GM18870 (cell line): ENCODE measurements around the gene SCNN1A.

Experiments
- ATAC-seq: cut with Tn5 transposase; IDR thresholded peaks from one replicate; pipeline ENCODE4 v1.9.1; 2021; ENCODE audit warnings: moderate library complexity; ENCODE audit not compliant: unreplicated experiment

Gene SCNN1A

DNA sequence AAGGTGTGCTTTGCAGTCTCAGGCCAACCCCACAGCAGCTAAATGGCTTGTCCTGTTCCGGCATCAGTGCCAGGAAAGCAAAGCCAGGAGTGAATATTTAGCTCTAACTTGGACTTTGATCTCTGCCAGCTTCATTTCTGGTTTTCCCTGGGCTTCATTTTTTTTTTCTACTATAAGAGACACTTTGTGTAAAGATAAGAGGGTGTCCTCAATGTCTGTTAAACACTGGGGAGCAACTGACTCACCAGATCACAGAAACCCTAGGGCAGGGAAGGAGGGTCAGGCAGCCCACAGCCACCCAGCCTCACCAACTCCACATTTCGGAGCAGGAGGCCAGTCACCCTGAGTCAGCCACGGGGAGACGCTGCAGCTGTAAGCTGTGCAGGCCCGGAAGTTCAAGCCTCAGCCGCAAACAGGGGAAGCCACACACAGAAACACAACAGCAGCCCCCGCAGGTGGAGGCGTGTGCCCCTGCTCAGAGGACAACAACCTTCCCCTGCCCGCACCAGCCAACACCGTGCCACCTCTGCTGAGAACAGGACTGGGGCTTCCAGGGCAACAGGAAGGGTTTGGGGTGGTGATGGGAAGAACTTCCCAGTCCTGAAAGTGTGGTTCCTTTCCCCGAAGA, 39.8 kb downstream of the SCNN1A start:
- no peak for ATAC-seq

DNA sequence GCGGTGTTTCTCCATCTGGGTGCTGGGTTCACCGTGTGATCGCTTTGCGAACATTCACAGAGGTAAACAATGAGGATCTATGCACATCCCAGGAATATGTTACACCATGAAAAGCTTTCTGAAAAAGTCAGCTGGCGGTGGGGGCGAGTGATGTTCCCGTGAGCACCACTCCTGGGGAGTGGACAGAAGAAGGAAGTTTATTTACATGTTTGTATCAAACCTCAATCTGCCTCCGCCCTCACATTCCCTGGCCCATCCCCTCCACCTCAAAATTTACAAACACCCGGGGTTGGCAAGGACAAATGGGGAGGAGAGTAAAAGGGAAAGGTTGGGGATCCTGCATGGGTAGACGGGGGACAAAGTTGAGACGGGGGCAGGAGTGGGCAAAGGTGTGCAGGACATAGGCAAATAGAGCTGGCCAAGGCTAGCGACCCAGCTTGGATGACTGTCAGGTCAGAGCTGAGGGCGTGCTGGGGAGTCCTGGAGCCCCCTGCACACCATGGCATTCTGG, 40.4 kb downstream of the SCNN1A start:
- ATAC-seq: no peak

- no peak for ATAC-seq
Measured at GRCh38 chr12:6334359-6334758, 41.0 kb downstream of the SCNN1A start.

DNA sequence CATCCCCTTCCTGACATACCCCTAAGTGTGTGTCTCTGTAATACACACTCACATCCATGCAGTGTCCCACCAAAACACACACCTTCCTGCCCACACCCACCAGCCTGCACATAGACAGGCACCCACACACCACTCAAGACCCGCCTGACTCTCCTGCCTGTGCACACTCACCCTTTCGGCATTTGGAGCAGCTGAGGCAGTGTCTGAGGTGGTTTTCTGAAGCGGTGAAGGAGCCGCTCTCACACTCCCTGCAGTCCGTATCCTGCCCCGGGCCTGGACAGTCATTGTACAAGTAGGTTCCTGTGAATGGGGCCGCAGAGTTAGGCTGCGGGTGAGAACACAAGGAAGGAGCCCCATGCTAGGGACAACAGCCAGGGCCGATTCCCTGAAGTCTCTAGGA, 41.8 kb downstream of the SCNN1A start:
- ATAC-seq: no peak

GRCh38 chr12:6333029-6333428, 42.3 kb downstream of the SCNN1A start:
- no peak for ATAC-seq

- no peak for ATAC-seq
Measured at GRCh38 chr12:6332459-6332858, 42.9 kb downstream of the SCNN1A start.

DNA sequence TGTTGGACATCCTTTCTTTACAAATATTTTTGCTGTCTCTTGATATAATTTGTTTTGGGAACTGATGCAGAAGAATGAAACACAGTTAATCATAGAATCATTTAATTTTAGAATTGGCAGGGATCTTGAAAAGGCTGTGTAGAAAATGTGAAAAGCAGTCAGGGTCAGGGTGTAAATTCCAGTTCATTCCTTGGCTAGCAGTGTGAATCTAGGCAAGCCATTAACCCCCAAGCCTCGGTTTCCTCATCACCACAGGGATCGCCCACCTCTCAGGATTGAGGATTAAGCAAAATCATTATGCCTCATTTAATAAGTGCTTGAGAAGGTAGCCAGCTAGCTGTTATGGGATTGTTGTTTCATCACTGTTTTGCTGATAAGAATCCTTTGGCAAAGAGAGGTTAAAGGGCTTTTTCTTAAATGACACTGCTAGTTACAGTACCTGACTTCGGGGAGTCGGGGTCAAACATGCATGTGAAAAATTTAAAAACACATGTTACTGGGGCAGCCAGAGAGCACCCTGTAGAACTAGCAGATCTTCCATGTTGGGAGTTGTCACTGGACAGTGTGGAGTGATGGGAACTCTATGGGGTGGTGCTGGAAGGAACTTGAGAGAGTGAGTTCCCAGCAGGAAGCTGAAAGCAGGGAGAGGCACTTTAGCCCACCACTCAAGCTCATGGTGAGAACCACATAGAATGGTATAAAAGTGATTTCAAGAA, 44.2 kb downstream of the SCNN1A start:
- no peak for ATAC-seq

GRCh38 chr12:6330192-6330591, 45.2 kb downstream of the SCNN1A start:
- ATAC-seq: no peak

DNA sequence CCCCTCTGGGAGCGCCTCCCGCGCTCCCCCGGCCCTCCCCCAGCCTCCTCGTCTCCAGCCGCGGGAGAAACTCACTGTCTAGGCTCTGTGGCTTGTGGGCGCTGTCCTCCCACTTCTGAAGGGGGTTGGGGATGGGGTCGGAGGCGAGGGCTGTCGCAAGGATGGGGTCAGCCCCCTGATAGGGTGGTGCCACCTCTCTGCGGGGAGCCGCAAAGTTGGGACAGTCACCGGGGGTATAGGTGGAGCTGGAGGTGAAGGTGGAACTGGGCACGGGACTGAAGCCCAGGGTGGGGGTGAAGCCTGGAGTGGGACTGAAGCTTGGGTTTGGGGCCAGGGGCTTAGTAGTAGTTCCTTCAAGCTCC, 45.7 kb downstream of the SCNN1A start:
- ATAC-seq: no peak

GRCh38 chr12:6328945-6329702, 46.2 kb downstream of the SCNN1A start:
- no peak for ATAC-seq

DNA sequence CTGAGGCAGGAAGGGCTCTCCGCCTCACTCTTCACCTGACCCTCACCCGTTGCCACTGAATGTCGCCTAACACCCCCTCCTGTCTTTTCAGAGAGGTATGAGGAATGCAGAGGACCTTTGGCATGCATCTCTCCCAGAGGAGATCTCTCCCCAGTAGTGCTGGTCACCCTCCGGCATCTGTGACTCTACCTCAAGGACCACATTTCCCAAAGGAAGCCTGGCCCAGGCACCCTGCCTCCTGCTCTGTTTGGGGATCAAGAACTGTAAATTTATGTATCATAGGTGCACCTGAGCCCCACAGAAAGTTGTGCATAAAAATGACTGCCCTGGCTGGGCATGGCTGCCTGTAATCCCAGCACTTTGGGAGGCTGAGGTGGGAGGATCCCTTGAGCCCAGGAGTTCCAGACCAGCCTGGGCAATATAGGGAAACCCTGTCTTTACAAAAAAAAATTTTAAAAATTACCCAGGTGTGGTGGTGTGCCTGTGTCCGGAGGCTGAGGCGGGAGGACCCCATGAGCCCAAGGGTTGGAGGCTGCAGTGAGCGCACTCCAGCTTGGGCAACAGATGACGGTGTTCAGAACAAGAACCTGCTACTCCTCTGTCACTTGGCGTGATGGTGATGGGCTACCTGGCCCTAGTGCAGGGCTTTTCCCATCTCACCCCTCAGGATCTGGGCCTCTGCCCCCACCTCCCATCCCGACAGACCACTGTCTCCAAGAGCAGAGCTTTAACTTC, 47.2 kb downstream of the SCNN1A start:
- no peak for ATAC-seq

- ATAC-seq: no peak
Measured at GRCh38 chr12:6327229-6328041, 47.9 kb downstream of the SCNN1A start.

- ATAC-seq: no peak
Measured at GRCh38 chr12:6326316-6327228, 48.8 kb downstream of the SCNN1A start.

DNA sequence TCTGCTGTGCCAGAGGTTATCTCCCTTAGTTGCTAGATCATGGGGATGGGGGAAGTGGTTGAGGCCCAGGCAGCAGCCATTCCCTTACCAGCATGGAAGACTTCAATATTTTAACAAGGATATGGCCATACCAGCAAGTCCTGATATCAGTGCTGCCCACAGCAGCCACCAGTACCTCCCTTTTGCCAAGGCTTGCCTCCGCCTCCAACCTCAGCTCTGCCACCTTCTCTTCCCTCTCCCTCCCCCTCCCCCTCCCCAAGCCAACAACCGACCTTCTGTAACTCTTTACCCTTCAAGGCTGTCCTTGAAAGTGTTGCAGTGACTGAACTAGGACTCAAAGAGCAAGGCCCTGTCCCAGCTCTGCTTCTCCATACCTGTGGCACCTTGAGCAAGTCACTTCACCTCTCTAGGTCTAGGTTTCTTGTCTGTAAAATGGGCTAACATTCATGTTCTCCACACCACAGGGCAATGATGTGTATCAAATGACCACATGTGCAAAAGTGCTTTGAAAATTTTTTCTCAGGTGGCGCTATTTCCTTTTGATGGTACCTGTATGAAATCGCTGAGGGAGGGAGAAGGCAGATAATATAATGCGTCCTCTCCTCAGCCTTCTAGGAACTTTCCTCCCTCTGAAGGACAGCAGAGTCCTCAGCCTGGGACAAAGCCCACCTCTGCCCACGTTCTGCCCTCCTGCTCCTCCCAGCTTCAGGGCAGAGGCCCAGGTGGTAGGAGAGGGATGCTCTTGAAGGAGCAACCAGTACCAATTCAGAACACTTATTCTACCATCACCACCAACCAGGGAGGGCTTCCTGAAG, 50.2 kb downstream of the SCNN1A start:
- ATAC-seq: no peak

GRCh38 chr12:6323995-6324711, 51.2 kb downstream of the SCNN1A start:
- ATAC-seq: no peak

DNA sequence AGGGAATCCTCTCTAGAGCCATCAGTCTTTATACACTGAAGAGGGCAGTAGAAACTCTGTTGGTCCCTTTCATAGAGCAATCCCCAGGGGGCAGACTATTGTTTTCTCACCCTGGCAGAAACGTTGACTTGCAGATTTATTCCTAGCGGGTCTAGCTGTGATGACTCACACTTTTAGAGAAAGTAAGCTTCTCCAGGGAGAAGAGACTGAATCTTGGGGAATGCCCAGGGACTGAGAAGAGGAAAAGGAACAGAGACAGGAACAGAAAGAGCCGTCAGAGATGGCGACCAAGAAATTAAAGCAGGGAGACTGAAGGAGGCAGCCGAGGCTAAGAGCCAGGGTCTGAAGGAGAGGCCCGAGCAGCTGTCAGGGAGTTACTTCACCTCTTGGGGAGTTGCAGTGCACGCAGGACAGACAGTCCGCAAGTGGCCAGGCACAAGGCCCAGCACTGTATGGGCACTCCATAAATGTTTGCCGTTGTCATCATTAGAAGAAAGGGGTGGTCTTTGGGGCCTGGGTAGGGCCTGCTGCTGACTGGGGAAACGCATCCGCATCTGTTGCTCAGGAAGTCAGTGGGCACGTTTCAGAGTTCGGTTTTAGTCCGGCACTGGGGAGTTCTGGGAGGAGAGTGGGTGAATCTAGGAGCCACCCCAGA, 51.9 kb downstream of the SCNN1A start:
- ATAC-seq: no peak

DNA sequence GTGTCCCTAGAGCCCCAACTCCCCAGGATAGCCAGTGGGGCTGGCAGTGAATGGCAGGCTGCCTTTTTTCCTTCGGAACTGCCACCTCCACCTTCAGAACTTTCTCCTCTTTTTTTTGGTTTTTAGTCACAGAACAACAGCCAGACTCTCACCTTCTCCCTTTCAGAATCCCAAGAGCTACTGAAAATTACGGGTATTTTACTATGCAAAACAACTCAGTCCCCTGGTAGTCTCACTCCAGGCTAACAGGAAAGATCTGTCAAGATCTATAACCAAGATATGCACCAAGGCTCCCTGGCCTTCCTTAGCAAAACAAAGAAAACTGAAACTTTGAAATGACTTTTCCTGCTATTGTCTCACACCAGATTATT, 52.4 kb downstream of the SCNN1A start:
- ATAC-seq: no peak
